HG03521 (cell line): ENCODE data around the gene CARD9.

Experiments
- ATAC-seq: cut with Tn5 transposase; IDR thresholded peaks from one replicate; pipeline ENCODE4 v1.9.1; 2021; ENCODE audit warnings: mild to moderate bottlenecking, moderate library complexity; ENCODE audit not compliant: unreplicated experiment

CARD9 gene

GRCh38 chr9:136351252-136351800, 22.1 kb downstream of the CARD9 start:
- ATAC-seq = no peak

GRCh38 chr9:136349546-136349945, 23.9 kb downstream of the CARD9 start:
- no peak for ATAC-seq

- ATAC-seq = no peak
Measured at GRCh38 chr9:136348691-136349090, 24.8 kb downstream of the CARD9 start.

- ATAC-seq = no peak
Measured at GRCh38 chr9:136347472-136348256, 25.8 kb downstream of the CARD9 start.

- no peak for ATAC-seq
Measured at GRCh38 chr9:136346927-136347465, 26.5 kb downstream of the CARD9 start.

- no peak for ATAC-seq
Measured at GRCh38 chr9:136346157-136346481, 27.4 kb downstream of the CARD9 start.

- no peak for ATAC-seq
Measured at GRCh38 chr9:136345281-136346156, 27.9 kb downstream of the CARD9 start.

- no peak for ATAC-seq
Measured at GRCh38 chr9:136344544-136345280, 28.8 kb downstream of the CARD9 start.

GRCh38 chr9:136343884-136344269, 29.6 kb downstream of the CARD9 start:
- no peak for ATAC-seq

GRCh38 chr9:136343121-136343883, 30.2 kb downstream of the CARD9 start:
- no peak for ATAC-seq

- no peak for ATAC-seq
Measured at GRCh38 chr9:136342181-136343120, 31.0 kb downstream of the CARD9 start.

GRCh38 chr9:136341769-136342168, 31.7 kb downstream of the CARD9 start:
- no peak for ATAC-seq

GRCh38 chr9:136341042-136341655, 32.3 kb downstream of the CARD9 start:
- no peak for ATAC-seq

GRCh38 chr9:136340356-136341041, 33.0 kb downstream of the CARD9 start:
- no peak for ATAC-seq

GRCh38 chr9:136339958-136340310, 33.5 kb downstream of the CARD9 start:
- no peak for ATAC-seq

- ATAC-seq = no peak
Measured at GRCh38 chr9:136339173-136339957, 34.1 kb downstream of the CARD9 start.

- no peak for ATAC-seq
Measured at GRCh38 chr9:136338511-136338910, 35.0 kb downstream of the CARD9 start.
